Spleen (tissue), 11 donors: ENCODE measurements around the gene CROCC2. TPM values are rescaled to one million over a fixed set of nuclear protein-coding genes. Genes with fewer than 3 reads are reported as not detected.
A peak's percentile ranks its signal among the peaks of the same experiment; 100 is the strongest.

ENCODE experiments used
- DNase-seq: peaks from one replicate; pipeline ENCODE4 v3.0.0-alpha.2; 2020
- H3K27ac ChIP-seq, 8 donors: fragments of 200-600 bp; sonication (generic) in 7 of 8; 1 replicate in 4 of 8; 2 replicates in 4 of 8; pipeline versions ENCODE4 v1.5.0 to v1.8.0; 2016 to 2021; ENCODE audit warnings: inconsistent platforms in 4 of 8, mild to moderate bottlenecking in 4 of 8, moderate library complexity in 1 of 8
- H3K27me3 ChIP-seq, 7 donors: fragments of 200-600 bp; sonication (generic) in 6 of 7; replicated peaks in 1 of 7; 1 replicate in 4 of 7; 2 replicates in 3 of 7; pipeline versions ENCODE4 v1.5.0 to v1.8.0; 2016 to 2021; ENCODE audit warnings: inconsistent platforms in 3 of 7, mild to moderate bottlenecking in 1 of 7
- H3K36me3 ChIP-seq, 6 donors: fragments of 200-600 bp; sonication (generic) in 5 of 6; 1 replicate in 4 of 6; 2 replicates in 2 of 6; pipeline versions ENCODE4 v1.5.0 to v1.8.0; 2016 to 2021; ENCODE audit warnings: inconsistent platforms in 2 of 6
- H3K4me1 ChIP-seq, 6 donors: fragments of 200-600 bp; sonication (generic) in 5 of 6; 1 replicate in 3 of 6; 2 replicates in 3 of 6; pipeline versions ENCODE4 v1.5.0 to v1.8.0; 2016 to 2021; ENCODE audit warnings: inconsistent platforms in 3 of 6
- H3K4me3 ChIP-seq, 8 donors: fragments of 200-600 bp; sonication (generic) in 7 of 8; 1 replicate in 4 of 8; 2 replicates in 4 of 8; pipeline versions ENCODE4 v1.5.0 to v1.8.0; 2016 to 2021; ENCODE audit warnings: inconsistent platforms in 4 of 8, mild to moderate bottlenecking in 4 of 8, moderate library complexity in 2 of 8
- H3K9me3 ChIP-seq, 8 donors: fragments of 200-600 bp; sonication (generic) in 7 of 8; 1 replicate in 4 of 8; 2 replicates in 4 of 8; pipeline versions ENCODE4 v1.5.0 to v1.8.0; 2016 to 2021; ENCODE audit warnings: inconsistent platforms in 4 of 8
- CTCF ChIP-seq, 11 experiments: fragments of 200-600 bp in 7 of 11; fragments of 450-650 bp in 4 of 11; sonication (generic) in 4 of 11; IDR thresholded peaks in 8 of 11; conservative IDR thresholded peaks in 3 of 11; 1 replicate in 7 of 11; 2 replicates in 4 of 11; pipeline versions ENCODE4 v1.4.0 to v1.8.0; 2016 to 2021; ENCODE audit warnings: antibody characterized with exemption in 11 of 11, inconsistent platforms in 4 of 11, mild to moderate bottlenecking in 1 of 11
- POLR2A ChIP-seq, 3 donors: fragments of 450-650 bp; IDR thresholded peaks; one replicate each; pipeline ENCODE4 v1.5.1; 2017; ENCODE audit warnings: antibody characterized with exemption in 3 of 3, mild to moderate bottlenecking in 1 of 3
- POLR2AphosphoS5 ChIP-seq, 3 donors: sonication (generic); formaldehyde crosslinking; IDR thresholded peaks; one replicate each; pipeline ENCODE4 v1.5.1; 2017; ENCODE audit warnings: antibody characterized with exemption in 3 of 3
- WGBS, 5 donors: extraction: QIAGEN DNeasy Blood & Tissue Kit in 3 of 5; methylation state at CpG; one replicate each; pipeline versions ENCODE4 v1.1.5 to v1.1.7; 2013 to 2018; 5-methylcytosine and 5-hydroxymethylcytosine counted together
- intact Hi-C: fragments of 100-400 bp; cut with DNase I; formaldehyde crosslinking; loops from one replicate; pipeline ENCODE4 v1.15.0; 2023; ENCODE audit warnings: low total_unique reads
- polyA plus RNA-seq, 3 donors: library from polyadenylated mRNA; stranded (reverse); fragments of 200-250 nt; gene quantifications; one replicate each; pipeline ENCODE4 v1.2.1, GENCODE V29; 2013
- total RNA-seq, 7 donors: library from RNA; depleted of rRNA in 3 of 7; stranded (reverse); fragments of >200 nt in 3 of 7; fragmentation: NEBNext Ultra II Directional in 4 of 7; extraction: Animal tissue kit (Norgen Biotek cat#: 25700) in 4 of 7; gene quantifications; one replicate each; pipeline versions ENCODE4 v1.1.0 to v1.2.1, GENCODE V29; 2016 to 2021
- donor health status: healthy with polysubstance abuse.
- donor health status: DM: no; HTN: no; CAD: no; lungs with moderate emphysema.
- donor health status: DM: no; HTN: no; CAD: no.
- donor health status: Bipolar disorder and iron deficiency.
- donor health status: healthy.
- donor health status: DM: no; HTN: no; CAD: no.
- donor health status: DM: yes; HTN: yes; CAD: no.

Gene CROCC2
- total and polyA plus RNA-seq, 10 donors: 0.04 to 3.6 (median 0.75) TPM

- peak overlapping the region in 1 of 8 donors; percentile 45 for H3K27ac ChIP-seq
- no peak for TF ChIP-seq CTCF (IDR thresholded peaks at IDR 0.05 in 8 of 11, conservative IDR thresholded peaks at IDR 0.05 in 3 of 11)
- TF ChIP-seq POLR2AphosphoS5 (IDR thresholded peaks at IDR 0.05): no peak
- TF ChIP-seq POLR2A (IDR thresholded peaks at IDR 0.05): no peak
- 82 to 92% (median 91%) methylated on average over 2 to 3 of the region's 3 CpGs for WGBS, 5 donors
- peaks cover 0 to 9% (median 0%) of the 10 kb centered on the region in 8 donors for H3K9me3 ChIP-seq
- intact Hi-C loops: no loop called here
- no peak overlapping the region for H3K4me3 ChIP-seq
- peaks cover 0 to 11% (median 0%) of the 10 kb centered on the region in 7 donors for H3K27me3 ChIP-seq
- no peaks in the 10 kb centered on the region for H3K36me3 ChIP-seq
- DNase-seq: peak; percentile 30
- H3K4me1 ChIP-seq: peaks cover 0 to 56% (median 32%) of the 10 kb centered on the region in 6 donors
Measured at GRCh38 chr2:240988146-240988545, 82.0 kb downstream of the CROCC2 start.

- H3K4me1 ChIP-seq: peaks cover 0 to 54% (median 29%) of the 10 kb centered on the region in 6 donors
- WGBS, 5 donors: 86 to 93% (median 89%) methylated on average over 3 to 6 of the region's 6 CpGs
- peak; percentile 58 for DNase-seq
- no peak overlapping the region for H3K27ac ChIP-seq
- H3K9me3 ChIP-seq: peaks cover 0 to 9% (median 0%) of the 10 kb centered on the region in 8 donors
- TF ChIP-seq POLR2AphosphoS5 (IDR thresholded peaks at IDR 0.05) (no peak), CTCF (IDR thresholded peaks at IDR 0.05 in 8 of 11, conservative IDR thresholded peaks at IDR 0.05 in 3 of 11) (no peak), POLR2A (IDR thresholded peaks at IDR 0.05) (no peak)
- no peak overlapping the region for H3K4me3 ChIP-seq
- intact Hi-C loops: no loop called here
- no peaks in the 10 kb centered on the region for H3K36me3 ChIP-seq
- H3K27me3 ChIP-seq: peaks cover 0 to 9% (median 0%) of the 10 kb centered on the region in 7 donors
Measured at GRCh38 chr2:240988571-240989271, 82.6 kb downstream of the CROCC2 start.

GRCh38 chr2:240989451-240990265, 83.5 kb downstream of the CROCC2 start:
- Histone ChIP-seq H3K27me3 (peaks cover 0 to 6% (median 0%) of the 10 kb centered on the region in 7 donors), H3K9me3 (peaks cover 0 to 9% (median 0%) of the 10 kb centered on the region in 8 donors), H3K4me3 (no peak overlapping the region), H3K36me3 (no peaks in the 10 kb centered on the region), H3K4me1 (peaks cover 0 to 62% (median 33%) of the 10 kb centered on the region in 6 donors), H3K27ac (peak overlapping the region in 3 of 8 donors; percentile 77 to 91 (median 81))
- TF ChIP-seq POLR2A (IDR thresholded peaks at IDR 0.05) (no peak), CTCF (IDR thresholded peaks at IDR 0.05 in 8 of 11, conservative IDR thresholded peaks at IDR 0.05 in 3 of 11) (peak in 9 of 11 experiments; percentile 14 to 65 (median 47)), POLR2AphosphoS5 (IDR thresholded peaks at IDR 0.05) (no peak)
- intact Hi-C loops: no loop called here
- 79 to 86% (median 81%) methylated on average over 16 to 17 of the region's 17 CpGs for WGBS, 5 donors
- peak; percentile 78 for DNase-seq

GRCh38 chr2:240990266-240990529, 84.1 kb downstream of the CROCC2 start:
- Histone ChIP-seq H3K4me1 (peaks cover under 1 to 67% (median 38%) of the 10 kb centered on the region in 6 donors), H3K9me3 (peaks cover 0 to 9% (median 0%) of the 10 kb centered on the region in 8 donors), H3K27me3 (peaks cover 0 to 9% (median 0%) of the 10 kb centered on the region in 7 donors), H3K36me3 (no peaks in the 10 kb centered on the region), H3K4me3 (no peak overlapping the region), H3K27ac (peak overlapping the region in 4 of 8 donors; percentile 77 to 91 (median 82))
- TF ChIP-seq POLR2A (IDR thresholded peaks at IDR 0.05): no peak
- TF ChIP-seq POLR2AphosphoS5 (IDR thresholded peaks at IDR 0.05): no peak
- TF ChIP-seq CTCF (IDR thresholded peaks at IDR 0.05 in 8 of 11, conservative IDR thresholded peaks at IDR 0.05 in 3 of 11): no peak
- no peak for DNase-seq
- 75 to 92% (median 82%) methylated on average over 2 of the region's 2 CpGs for WGBS, 5 donors
- intact Hi-C loops: no loop called here
